SK-N-SH (cell line): ENCODE results near the gene MYO7A.

ENCODE experiments used
- CHD2 ChIP-seq: fragments of 150-350 bp; IDR thresholded peaks from 2 replicates; pipeline ENCODE4 v1.6.1; 2018; ENCODE audit warnings: low read length; ENCODE audit not compliant: partially characterized antibody
- EP300 ChIP-seq, 2 experiments: IDR thresholded peaks; 2 replicates each; pipeline versions ENCODE4 v1.4.0 to v1.6.1; 2012; ENCODE audit warnings: borderline replicate concordance in 1 of 2, low read depth in 1 of 2, low read length in 1 of 2
- EZH2phosphoT487 ChIP-seq: fragments of 200-600 bp; sonication (generic); IDR thresholded peaks from 2 replicates; pipeline ENCODE4 v1.6.1; 2017; ENCODE audit warnings: low read depth, mixed run types, mild to moderate bottlenecking, antibody characterized with exemption, moderate library complexity, borderline replicate concordance
- GATA2 ChIP-seq: sonication (generic); formaldehyde crosslinking; IDR thresholded peaks from 2 replicates; pipeline ENCODE4 v1.5.0; 2020; ENCODE audit warnings: mild to moderate bottlenecking, missing genetic modification reagents
- JUND ChIP-seq: IDR thresholded peaks from 2 replicates; pipeline ENCODE4 v1.4.0; 2012
- NFIC ChIP-seq: IDR thresholded peaks from 2 replicates; pipeline ENCODE4 v1.4.0; 2012; ENCODE audit warnings: borderline replicate concordance
- RFX5 ChIP-seq: IDR thresholded peaks from 2 replicates; pipeline ENCODE4 v1.6.1; 2012; ENCODE audit warnings: mild to moderate bottlenecking, improper control_type of control experiment, low read length
- RXRA ChIP-seq: IDR thresholded peaks from 2 replicates; pipeline ENCODE4 v1.4.0; 2012; ENCODE audit warnings: low read depth, mild to moderate bottlenecking, borderline replicate concordance
- TF ChIP-seq, protein P1 (sequence below): fragments of 200-600 bp; sonication (generic); IDR thresholded peaks from 2 replicates; pipeline ENCODE4 v1.6.1; 2017; ENCODE audit warnings: antibody characterized with exemption, mild to moderate bottlenecking, moderate library complexity

GRCh38 chr11:77122576-77123212 is 5.4 kb upstream of the MYO7A start:
- TF ChIP-seq JUND (no peak), GATA2 (CRISPR knock-in tag) (no peak), CHD2 (no peak), EZH2phosphoT487 (no peak), RFX5 (no peak), NFIC (no peak), RXRA (no peak), EP300 (IDR thresholded peaks at IDR 0.05; ENCODE audit: borderline replicate concordance in 1 of 2, low read depth in 1 of 2, low read length in 1 of 2) (no peak)
- TF ChIP-seq, protein P1, sequence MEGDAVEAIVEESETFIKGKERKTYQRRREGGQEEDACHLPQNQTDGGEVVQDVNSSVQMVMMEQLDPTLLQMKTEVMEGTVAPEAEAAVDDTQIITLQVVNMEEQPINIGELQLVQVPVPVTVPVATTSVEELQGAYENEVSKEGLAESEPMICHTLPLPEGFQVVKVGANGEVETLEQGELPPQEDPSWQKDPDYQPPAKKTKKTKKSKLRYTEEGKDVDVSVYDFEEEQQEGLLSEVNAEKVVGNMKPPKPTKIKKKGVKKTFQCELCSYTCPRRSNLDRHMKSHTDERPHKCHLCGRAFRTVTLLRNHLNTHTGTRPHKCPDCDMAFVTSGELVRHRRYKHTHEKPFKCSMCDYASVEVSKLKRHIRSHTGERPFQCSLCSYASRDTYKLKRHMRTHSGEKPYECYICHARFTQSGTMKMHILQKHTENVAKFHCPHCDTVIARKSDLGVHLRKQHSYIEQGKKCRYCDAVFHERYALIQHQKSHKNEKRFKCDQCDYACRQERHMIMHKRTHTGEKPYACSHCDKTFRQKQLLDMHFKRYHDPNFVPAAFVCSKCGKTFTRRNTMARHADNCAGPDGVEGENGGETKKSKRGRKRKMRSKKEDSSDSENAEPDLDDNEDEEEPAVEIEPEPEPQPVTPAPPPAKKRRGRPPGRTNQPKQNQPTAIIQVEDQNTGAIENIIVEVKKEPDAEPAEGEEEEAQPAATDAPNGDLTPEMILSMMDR, result no peak
